HepG2 (cell line): Measurements from ENCODE around the gene SPAG7.

Experiments used
- CBX5 ChIP-seq: sonication (generic); formaldehyde crosslinking; IDR thresholded peaks from 2 replicates; pipeline ENCODE4 v1.4.0; 2020; ENCODE audit warnings: missing genetic modification reagents, borderline replicate concordance
- EZH2 ChIP-seq: conservative IDR thresholded peaks from 2 replicates; pipeline ENCODE4 v1.6.1; 2012; ENCODE audit warnings: mild to moderate bottlenecking, low read depth, low read length, moderate library complexity
- HMG20A ChIP-seq: IDR thresholded peaks from 2 replicates; pipeline ENCODE4 v1.6.1; 2016; ENCODE audit warnings: borderline replicate concordance
- KAT8 ChIP-seq: IDR thresholded peaks from 2 replicates; pipeline ENCODE4 v1.6.1; 2016; ENCODE audit warnings: missing genetic modification reagents, missing compliant biosample characterization
- NFIB ChIP-seq: sonication (generic); formaldehyde crosslinking; IDR thresholded peaks from 2 replicates; pipeline ENCODE4 v1.9.0; 2021; ENCODE audit warnings: missing genetic modification reagents, mild to moderate bottlenecking, borderline replicate concordance
- PHF8 ChIP-seq: sonication (generic); formaldehyde crosslinking; IDR thresholded peaks from 2 replicates; pipeline ENCODE4 v1.5.0; 2020; ENCODE audit warnings: missing genetic modification reagents
- POLR2A ChIP-seq, 2 experiments: IDR thresholded peaks; 2 replicates each; pipeline ENCODE4 v1.6.1; 2011; ENCODE audit warnings: low read depth in 2 of 2, low read length in 2 of 2, mild to moderate bottlenecking in 1 of 2, moderate library complexity in 1 of 2; ENCODE audit not compliant: insufficient read depth in 1 of 2
- SMAD1 ChIP-seq: sonication (generic); formaldehyde crosslinking; IDR thresholded peaks from 2 replicates; pipeline ENCODE4 v1.4.0; 2020; ENCODE audit warnings: missing genetic modification reagents, low read depth, mild to moderate bottlenecking, borderline replicate concordance
- ZBTB33 ChIP-seq: sonication (generic); formaldehyde crosslinking; IDR thresholded peaks from 2 replicates; pipeline ENCODE4 v1.4.0; 2020; ENCODE audit warnings: missing genetic modification reagents
- ZKSCAN8 ChIP-seq: IDR thresholded peaks from 2 replicates; pipeline ENCODE4 v1.6.1; 2016; ENCODE audit warnings: borderline replicate concordance, missing genetic modification reagents, missing compliant biosample characterization
- ZNF562 ChIP-seq: sonication (generic); formaldehyde crosslinking; IDR thresholded peaks from 2 replicates; pipeline ENCODE4 v1.8.0; 2022; ENCODE audit warnings: missing genetic modification reagents, borderline replicate concordance
- ZNF563 ChIP-seq: sonication (generic); formaldehyde crosslinking; IDR thresholded peaks from 2 replicates; pipeline ENCODE4 v1.8.0; 2022; ENCODE audit warnings: mild to moderate bottlenecking, moderate library complexity, missing genetic modification reagents
- TF ChIP-seq, protein P1 (sequence below), 2 experiments: sonication (generic) in 1 of 2; formaldehyde crosslinking in 1 of 2; IDR thresholded peaks; 2 replicates each; pipeline versions ENCODE4 v1.5.1 to v1.6.1; 2011 to 2020; ENCODE audit warnings: borderline replicate concordance in 1 of 2, low read depth in 1 of 2, low read length in 1 of 2, mild to moderate bottlenecking in 1 of 2, missing genetic modification reagents in 1 of 2, moderate library complexity in 1 of 2
- TF ChIP-seq, protein P2 (sequence below): IDR thresholded peaks from 2 replicates; pipeline ENCODE4 v1.6.1; 2012; ENCODE audit warnings: inconsistent platforms

GRCh38 chr17:4994081-4994595 is 26.5 kb upstream of the SPAG7 start:
- no peak for TF ChIP-seq SMAD1
- no peak for TF ChIP-seq PHF8
- TF ChIP-seq POLR2A (IDR thresholded peaks at IDR 0.05; ENCODE audit: insufficient read depth in 1 of 2, low read depth in 2 of 2, low read length in 2 of 2), result no peak
- no peak for TF ChIP-seq ZNF563 (CRISPR knock-in tag)
- TF ChIP-seq CBX5 (CRISPR knock-in tag), result no peak
- no peak for TF ChIP-seq ZNF562
- TF ChIP-seq, protein P1, sequence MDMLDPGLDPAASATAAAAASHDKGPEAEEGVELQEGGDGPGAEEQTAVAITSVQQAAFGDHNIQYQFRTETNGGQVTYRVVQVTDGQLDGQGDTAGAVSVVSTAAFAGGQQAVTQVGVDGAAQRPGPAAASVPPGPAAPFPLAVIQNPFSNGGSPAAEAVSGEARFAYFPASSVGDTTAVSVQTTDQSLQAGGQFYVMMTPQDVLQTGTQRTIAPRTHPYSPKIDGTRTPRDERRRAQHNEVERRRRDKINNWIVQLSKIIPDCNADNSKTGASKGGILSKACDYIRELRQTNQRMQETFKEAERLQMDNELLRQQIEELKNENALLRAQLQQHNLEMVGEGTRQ (IDR thresholded peaks at IDR 0.05; ENCODE audit: low read depth, low read length), result no peak
- TF ChIP-seq, protein P1 (CRISPR knock-in tag; IDR thresholded peaks at IDR 0.05; ENCODE audit: borderline replicate concordance), result no peak
- TF ChIP-seq, protein P2, sequence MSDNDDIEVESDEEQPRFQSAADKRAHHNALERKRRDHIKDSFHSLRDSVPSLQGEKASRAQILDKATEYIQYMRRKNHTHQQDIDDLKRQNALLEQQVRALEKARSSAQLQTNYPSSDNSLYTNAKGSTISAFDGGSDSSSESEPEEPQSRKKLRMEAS, result no peak
- TF ChIP-seq EZH2, result no peak
- TF ChIP-seq ZKSCAN8, result no peak
- no peak for TF ChIP-seq HMG20A (CRISPR knock-in tag)
- no peak for TF ChIP-seq KAT8 (CRISPR knock-in tag)
- TF ChIP-seq NFIB (CRISPR knock-in tag), result no peak
- TF ChIP-seq ZBTB33 (CRISPR knock-in tag), result no peak
